Sigmoid colon (tissue), 4 donors: Measurements from ENCODE around the gene LPIN1.

Experiments
- EP300 ChIP-seq, 4 donors: sonication (generic); formaldehyde crosslinking; IDR thresholded peaks; one replicate each; pipeline ENCODE4 v1.6.1; 2017; ENCODE audit warnings: antibody characterized with exemption in 4 of 4
- POLR2A ChIP-seq, 2 donors: fragments of 450-650 bp; IDR thresholded peaks; one replicate each; pipeline ENCODE4 v1.6.1; 2016; ENCODE audit warnings: antibody characterized with exemption in 2 of 2, mild to moderate bottlenecking in 2 of 2, moderate library complexity in 2 of 2
- POLR2AphosphoS5 ChIP-seq, 4 donors: sonication (generic); formaldehyde crosslinking; IDR thresholded peaks; one replicate each; pipeline ENCODE4 v1.6.1; 2017; ENCODE audit warnings: antibody characterized with exemption in 4 of 4
- TF ChIP-seq, protein P1 (sequence below), 4 experiments: fragments of 450-650 bp in 3 of 4; fragments of 200-600 bp in 1 of 4; IDR thresholded peaks; one replicate each; pipeline ENCODE4 v1.5.1; 2016 to 2019; ENCODE audit warnings: antibody characterized with exemption in 4 of 4, mild to moderate bottlenecking in 3 of 4, moderate library complexity in 2 of 4

DNA sequence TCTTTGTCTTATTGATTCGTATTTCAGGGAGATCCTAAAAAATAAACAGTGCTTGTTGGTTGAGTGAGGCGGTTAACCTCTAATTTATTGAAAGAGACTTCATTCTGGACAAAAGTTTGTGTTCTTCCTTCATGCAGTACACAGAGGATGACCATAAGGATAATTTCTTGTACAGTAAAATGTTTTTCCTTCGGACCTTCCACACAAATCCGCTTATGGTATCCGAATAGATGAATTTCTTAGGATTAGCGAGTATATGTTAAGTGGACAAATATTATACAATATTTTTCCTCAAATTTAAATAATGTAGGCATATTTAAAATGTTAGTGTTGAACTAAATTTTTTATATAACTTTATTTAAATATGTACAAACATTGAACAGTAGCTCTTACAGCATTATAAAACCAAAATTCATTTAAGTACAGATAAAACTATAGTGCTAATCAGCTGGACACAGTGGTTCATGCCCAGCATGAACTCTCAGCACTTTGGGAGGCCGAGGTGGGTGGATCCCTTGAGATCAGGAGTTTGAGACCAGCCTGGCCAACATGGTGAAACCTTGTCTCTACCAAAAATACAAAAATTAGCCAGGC is 84.4 kb downstream of the LPIN1 start:
- no peak for TF ChIP-seq POLR2A (IDR thresholded peaks at IDR 0.05)
- TF ChIP-seq, protein P1, sequence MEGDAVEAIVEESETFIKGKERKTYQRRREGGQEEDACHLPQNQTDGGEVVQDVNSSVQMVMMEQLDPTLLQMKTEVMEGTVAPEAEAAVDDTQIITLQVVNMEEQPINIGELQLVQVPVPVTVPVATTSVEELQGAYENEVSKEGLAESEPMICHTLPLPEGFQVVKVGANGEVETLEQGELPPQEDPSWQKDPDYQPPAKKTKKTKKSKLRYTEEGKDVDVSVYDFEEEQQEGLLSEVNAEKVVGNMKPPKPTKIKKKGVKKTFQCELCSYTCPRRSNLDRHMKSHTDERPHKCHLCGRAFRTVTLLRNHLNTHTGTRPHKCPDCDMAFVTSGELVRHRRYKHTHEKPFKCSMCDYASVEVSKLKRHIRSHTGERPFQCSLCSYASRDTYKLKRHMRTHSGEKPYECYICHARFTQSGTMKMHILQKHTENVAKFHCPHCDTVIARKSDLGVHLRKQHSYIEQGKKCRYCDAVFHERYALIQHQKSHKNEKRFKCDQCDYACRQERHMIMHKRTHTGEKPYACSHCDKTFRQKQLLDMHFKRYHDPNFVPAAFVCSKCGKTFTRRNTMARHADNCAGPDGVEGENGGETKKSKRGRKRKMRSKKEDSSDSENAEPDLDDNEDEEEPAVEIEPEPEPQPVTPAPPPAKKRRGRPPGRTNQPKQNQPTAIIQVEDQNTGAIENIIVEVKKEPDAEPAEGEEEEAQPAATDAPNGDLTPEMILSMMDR (IDR thresholded peaks at IDR 0.05) = no peak
- TF ChIP-seq POLR2AphosphoS5 (IDR thresholded peaks at IDR 0.05) = no peak
- TF ChIP-seq EP300 (IDR thresholded peaks at IDR 0.05) = no peak
